ENCODE data around the gene ZNF683. TPM values are rescaled to one million over a fixed set of nuclear protein-coding genes. Genes with fewer than 3 reads are reported as not detected.

The ZNF683 gene
- total and polyA plus RNA-seq, 9 of the 15 experiments (the other 6 are each of a cell fraction or from before 2014, with no cell fraction given) = not detected

- TF ChIP-seq BRF2 (IDR thresholded peaks at IDR 0.05; ENCODE audit: borderline replicate concordance, insufficient read depth, insufficient read length) (no peak), CLOCK (CRISPR knock-in tag; IDR thresholded peaks at IDR 0.05; ENCODE audit: borderline replicate concordance) (no peak), HMGN3 (IDR thresholded peaks at IDR 0.05; ENCODE audit: borderline replicate concordance, extremely low read depth, insufficient read length, low read depth, low read length) (no peak), PRMT5 (CRISPR knock-in tag; IDR thresholded peaks at IDR 0.05) (no peak), CEBPB (tag; IDR thresholded peaks at IDR 0.05) (no peak), JUNB (CRISPR knock-in tag; conservative IDR thresholded peaks at IDR 0.05) (no peak)
Measured at GRCh38 chr1:26364956-26365355, 7.6 kb downstream of the ZNF683 start (continued).
